ACC112 (cell line): ENCODE data around the gene MAPKBP1.

Experiments
- H2AFZ ChIP-seq: fragments of 200-600 bp; sonication (generic); one replicate; pipeline ENCODE4 v1.6.0; 2017; ENCODE audit warnings: antibody characterized with exemption, low read length; ENCODE audit not compliant: unreplicated experiment
- H3K27ac ChIP-seq: fragments of 200-600 bp; sonication (generic); 2 replicates; pipeline ENCODE4 v1.5.1; 2014; ENCODE audit warnings: low read depth, mild to moderate bottlenecking, antibody characterized with exemption, low read length, moderate library complexity
- H3K27me3 ChIP-seq: fragments of 200-600 bp; sonication (generic); 2 replicates; pipeline ENCODE4 v1.6.1; 2014; ENCODE audit warnings: mild to moderate bottlenecking, antibody characterized with exemption, low read length, moderate library complexity, mixed read lengths; ENCODE audit not compliant: insufficient read depth
- H3K36me3 ChIP-seq: fragments of 200-600 bp; sonication (generic); 2 replicates; pipeline ENCODE4 v1.6.1; 2016; ENCODE audit warnings: mild to moderate bottlenecking, antibody characterized with exemption, low read length, moderate library complexity, mixed read lengths; ENCODE audit not compliant: insufficient read depth
- H3K4me1 ChIP-seq: fragments of 200-600 bp; sonication (generic); one replicate; pipeline ENCODE4 v1.6.1; 2016; ENCODE audit warnings: low read length, mixed read lengths; ENCODE audit not compliant: insufficient read depth, unreplicated experiment, control insufficient read depth
- H3K4me3 ChIP-seq: fragments of 200-600 bp; sonication (generic); 2 replicates; pipeline ENCODE4 v1.5.1; 2014; ENCODE audit warnings: mild to moderate bottlenecking, low read depth, low read length
- H3K79me2 ChIP-seq: fragments of 200-600 bp; sonication (generic); one replicate; pipeline ENCODE4 v1.6.0; 2016; ENCODE audit warnings: low read length; ENCODE audit not compliant: control insufficient read depth, unreplicated experiment, insufficient read depth

MAPKBP1 gene

DNA sequence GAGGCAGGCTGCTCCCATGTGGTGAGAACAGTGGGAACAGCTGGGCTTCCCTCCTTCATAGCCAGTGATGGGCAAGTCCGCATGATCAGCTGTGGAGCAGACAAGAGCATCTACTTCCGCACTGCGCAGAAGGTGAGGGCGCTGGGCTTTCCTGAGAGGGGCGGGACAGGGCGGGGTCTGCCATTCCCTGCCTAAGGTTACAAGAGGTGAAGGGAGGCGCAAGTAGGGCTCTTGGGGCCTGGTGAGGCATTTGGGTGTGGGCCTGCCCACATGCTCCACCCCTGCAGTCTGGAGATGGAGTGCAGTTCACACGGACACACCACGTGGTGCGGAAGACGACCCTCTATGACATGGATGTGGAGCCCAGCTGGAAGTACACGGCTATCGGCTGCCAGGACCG is 43.0 kb downstream of the MAPKBP1 start:
- Histone ChIP-seq H3K27ac (no peak overlapping the region), H3K4me3 (no peak overlapping the region), H2AFZ (no peak overlapping the region), H3K27me3 (no peaks in the 10 kb centered on the region), H3K36me3 (peaks cover 12% of the 10 kb centered on the region; the same call in 1 of the 2 replicates), H3K4me1 (peaks cover 11% of the 10 kb centered on the region), H3K79me2 (no peaks in the 10 kb centered on the region)

DNA sequence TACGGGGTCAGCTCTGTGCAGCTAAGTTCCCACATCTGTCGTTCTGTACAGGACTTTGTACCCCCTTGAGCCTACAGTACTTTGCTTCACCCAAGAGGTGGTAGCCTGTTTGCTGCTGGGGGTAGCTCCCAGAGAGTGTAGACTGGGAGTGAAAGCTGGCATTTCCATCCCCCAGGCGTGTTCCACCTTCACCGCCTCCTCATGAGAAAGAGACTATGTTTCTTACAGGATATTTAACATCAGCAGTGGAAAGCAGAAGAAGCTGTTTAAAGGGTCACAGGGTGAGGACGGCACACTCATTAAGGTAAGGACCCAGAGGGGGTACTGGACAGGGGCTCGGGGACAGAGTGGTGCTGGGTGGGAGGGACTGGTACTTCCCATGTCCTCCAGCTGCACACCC is 43.5 kb downstream of the MAPKBP1 start:
- H3K27me3 ChIP-seq: no peaks in the 10 kb centered on the region
- H3K4me3 ChIP-seq: no peak overlapping the region
- peaks cover 10% of the 10 kb centered on the region; the same call in 1 of the 2 replicates for H3K36me3 ChIP-seq
- H3K27ac ChIP-seq: no peak overlapping the region
- peaks cover 11% of the 10 kb centered on the region for H3K4me1 ChIP-seq
- no peaks in the 10 kb centered on the region for H3K79me2 ChIP-seq
- H2AFZ ChIP-seq: no peak overlapping the region

DNA sequence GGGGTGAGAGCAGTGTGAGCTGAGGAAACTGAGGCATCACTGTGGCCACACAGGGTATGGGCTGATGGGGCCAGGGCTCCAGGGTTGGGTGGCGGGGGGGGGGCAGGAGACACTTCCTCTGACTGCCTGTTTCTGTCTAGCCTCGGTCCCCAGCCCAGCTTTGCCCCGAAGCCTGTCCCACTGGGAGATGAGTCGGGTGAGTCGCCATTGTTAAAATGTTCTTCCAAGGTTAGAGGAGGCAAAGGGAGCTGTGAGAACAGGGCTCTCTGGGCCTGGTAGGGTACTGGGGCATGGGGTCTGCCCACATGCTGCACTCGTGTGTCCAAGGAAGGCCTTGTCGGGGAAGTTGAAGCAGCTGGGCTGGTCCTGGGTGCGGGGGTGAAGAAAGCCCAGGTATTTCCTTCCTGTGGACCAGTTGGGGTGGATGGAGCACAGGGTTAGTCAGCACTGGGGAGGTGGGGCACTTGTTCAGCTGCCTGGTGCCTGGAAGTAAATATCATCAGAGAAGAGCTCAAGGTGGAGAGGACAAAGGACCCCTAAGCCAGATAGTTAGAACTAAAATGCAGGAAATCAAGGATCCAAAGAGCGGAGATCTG is 45.3 kb downstream of the MAPKBP1 start:
- Histone ChIP-seq H3K27ac (no peak overlapping the region), H2AFZ (no peak overlapping the region), H3K36me3 (peaks cover 13% of the 10 kb centered on the region; the same call in 1 of the 2 replicates), H3K4me1 (peaks cover 11% of the 10 kb centered on the region), H3K79me2 (no peaks in the 10 kb centered on the region), H3K4me3 (no peak overlapping the region), H3K27me3 (no peaks in the 10 kb centered on the region)

DNA sequence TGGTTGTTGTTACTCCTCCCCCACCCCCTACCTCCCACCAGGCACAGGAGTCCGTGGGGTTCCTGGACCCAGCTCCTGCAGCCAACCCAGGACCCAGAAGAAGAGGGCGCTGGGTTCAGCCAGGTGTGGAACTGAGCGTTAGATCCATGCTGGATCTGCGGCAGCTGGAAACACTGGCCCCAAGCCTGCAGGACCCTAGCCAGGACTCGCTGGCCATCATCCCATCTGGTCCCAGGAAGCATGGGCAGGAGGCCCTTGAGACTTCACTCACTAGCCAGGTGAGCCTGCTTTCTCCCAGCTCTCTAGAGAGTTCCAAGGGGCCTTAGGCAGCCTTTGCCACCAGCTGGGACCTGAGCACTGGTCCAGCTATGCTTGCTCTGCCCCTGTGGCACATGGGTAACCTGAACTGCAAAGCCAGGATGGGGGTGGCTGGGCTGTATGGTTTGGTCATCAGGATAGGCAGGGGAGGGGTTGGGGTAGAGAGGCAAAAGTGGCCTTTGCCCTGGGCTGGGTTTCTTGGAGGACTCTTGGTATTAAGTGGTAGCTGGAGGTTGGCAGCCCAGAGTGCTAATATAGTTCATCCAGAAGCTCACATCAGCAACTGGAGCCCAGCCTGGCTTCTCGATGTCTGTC is 46.6 kb downstream of the MAPKBP1 start:
- Histone ChIP-seq H3K27ac (no peak overlapping the region), H3K4me1 (peaks cover 11% of the 10 kb centered on the region), H3K36me3 (peaks cover 13% of the 10 kb centered on the region; the same call in 1 of the 2 replicates), H2AFZ (no peak overlapping the region), H3K4me3 (no peak overlapping the region), H3K27me3 (no peaks in the 10 kb centered on the region), H3K79me2 (no peaks in the 10 kb centered on the region)

DNA sequence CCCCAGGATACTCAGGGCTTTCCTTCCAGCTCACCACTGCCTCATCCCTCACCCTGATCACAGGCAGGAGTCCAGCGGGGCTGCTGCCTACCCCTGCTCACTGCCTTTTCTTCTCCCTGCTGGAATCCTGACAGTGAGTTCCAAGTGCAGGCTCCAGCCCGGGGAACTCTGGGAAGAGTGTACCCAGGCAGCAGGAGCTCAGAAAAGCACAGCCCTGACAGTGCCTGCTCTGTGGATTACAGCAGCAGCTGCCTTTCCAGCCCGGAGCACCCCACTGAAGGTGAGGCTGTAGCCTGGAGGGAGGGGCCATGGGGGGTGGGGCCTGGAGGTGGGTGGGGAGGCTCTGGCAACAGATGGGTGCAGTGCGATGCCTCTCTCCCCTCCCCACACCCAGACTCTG is 47.5 kb downstream of the MAPKBP1 start:
- no peaks in the 10 kb centered on the region for H3K27me3 ChIP-seq
- H3K36me3 ChIP-seq: peaks cover 13% of the 10 kb centered on the region; the same call in 1 of the 2 replicates
- no peak overlapping the region for H3K27ac ChIP-seq
- H3K4me1 ChIP-seq: peaks cover 11% of the 10 kb centered on the region
- no peaks in the 10 kb centered on the region for H3K79me2 ChIP-seq
- H3K4me3 ChIP-seq: no peak overlapping the region
- H2AFZ ChIP-seq: no peak overlapping the region

DNA sequence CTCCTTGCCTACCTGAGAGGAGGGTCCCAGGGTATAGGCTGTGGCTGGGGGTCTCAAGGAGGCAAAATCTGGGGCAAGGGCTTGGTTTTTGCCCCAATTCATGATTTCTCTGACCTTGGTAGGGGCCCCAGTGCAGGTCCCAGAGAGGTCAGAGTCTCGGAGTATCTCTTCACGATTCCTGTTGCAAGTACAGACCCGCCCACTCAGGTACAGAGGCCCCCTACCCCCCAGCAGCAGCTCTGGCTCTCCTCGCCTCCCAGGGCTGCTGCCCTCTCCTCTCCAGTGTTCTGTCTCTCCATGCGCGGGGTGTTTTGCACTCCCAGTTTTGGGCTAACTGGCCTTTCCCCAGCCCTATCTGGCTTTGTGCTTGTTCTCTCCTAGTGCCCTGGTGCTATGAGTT is 48.2 kb downstream of the MAPKBP1 start:
- no peak overlapping the region for H3K27ac ChIP-seq
- H3K79me2 ChIP-seq: no peaks in the 10 kb centered on the region
- H2AFZ ChIP-seq: no peak overlapping the region
- peaks cover 11% of the 10 kb centered on the region for H3K4me1 ChIP-seq
- H3K27me3 ChIP-seq: no peaks in the 10 kb centered on the region
- peaks cover 13% of the 10 kb centered on the region; the same call in 1 of the 2 replicates for H3K36me3 ChIP-seq
- H3K4me3 ChIP-seq: no peak overlapping the region

DNA sequence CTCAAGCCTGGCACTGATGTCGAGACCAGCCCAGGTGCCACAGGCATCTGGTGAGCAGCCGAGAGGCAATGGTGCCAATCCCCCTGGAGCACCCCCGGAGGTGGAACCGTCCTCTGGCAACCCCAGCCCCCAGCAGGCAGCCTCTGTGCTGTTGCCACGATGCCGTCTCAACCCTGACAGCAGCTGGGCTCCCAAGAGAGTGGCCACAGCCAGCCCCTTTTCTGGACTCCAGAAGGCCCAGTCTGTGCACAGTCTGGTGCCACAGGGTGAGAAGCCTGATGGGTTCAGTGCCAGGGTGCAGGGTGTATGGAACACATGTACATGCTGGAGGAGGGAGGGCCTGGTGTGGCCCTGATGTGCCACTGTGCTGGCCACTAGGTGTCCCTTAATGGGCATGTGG is 48.7 kb downstream of the MAPKBP1 start:
- Histone ChIP-seq H3K4me1 (peaks cover 11% of the 10 kb centered on the region), H2AFZ (no peak overlapping the region), H3K27ac (no peak overlapping the region), H3K79me2 (no peaks in the 10 kb centered on the region), H3K36me3 (peaks cover 13% of the 10 kb centered on the region; the same call in 1 of the 2 replicates), H3K4me3 (no peak overlapping the region), H3K27me3 (no peaks in the 10 kb centered on the region)

DNA sequence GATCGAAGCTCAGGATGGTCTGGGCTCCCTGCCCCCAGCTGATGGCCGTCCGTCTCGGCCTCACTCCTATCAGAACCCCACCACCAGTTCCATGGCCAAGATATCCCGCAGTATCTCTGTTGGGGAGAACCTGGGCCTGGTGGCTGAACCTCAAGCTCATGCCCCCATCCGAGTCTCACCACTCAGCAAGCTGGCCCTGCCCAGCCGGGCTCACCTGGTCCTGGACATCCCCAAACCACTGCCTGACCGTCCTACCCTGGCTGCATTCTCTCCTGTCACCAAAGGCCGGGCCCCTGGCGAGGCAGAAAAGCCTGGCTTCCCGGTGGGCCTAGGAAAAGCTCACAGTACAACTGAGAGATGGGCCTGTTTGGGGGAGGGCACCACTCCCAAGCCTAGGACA is 49.2 kb downstream of the MAPKBP1 start:
- Histone ChIP-seq H3K79me2 (no peaks in the 10 kb centered on the region), H3K4me1 (peaks cover 11% of the 10 kb centered on the region), H3K27me3 (no peaks in the 10 kb centered on the region), H3K4me3 (no peak overlapping the region), H3K27ac (no peak overlapping the region), H3K36me3 (peaks cover 9% of the 10 kb centered on the region; the same call in 1 of the 2 replicates), H2AFZ (no peak overlapping the region)

DNA sequence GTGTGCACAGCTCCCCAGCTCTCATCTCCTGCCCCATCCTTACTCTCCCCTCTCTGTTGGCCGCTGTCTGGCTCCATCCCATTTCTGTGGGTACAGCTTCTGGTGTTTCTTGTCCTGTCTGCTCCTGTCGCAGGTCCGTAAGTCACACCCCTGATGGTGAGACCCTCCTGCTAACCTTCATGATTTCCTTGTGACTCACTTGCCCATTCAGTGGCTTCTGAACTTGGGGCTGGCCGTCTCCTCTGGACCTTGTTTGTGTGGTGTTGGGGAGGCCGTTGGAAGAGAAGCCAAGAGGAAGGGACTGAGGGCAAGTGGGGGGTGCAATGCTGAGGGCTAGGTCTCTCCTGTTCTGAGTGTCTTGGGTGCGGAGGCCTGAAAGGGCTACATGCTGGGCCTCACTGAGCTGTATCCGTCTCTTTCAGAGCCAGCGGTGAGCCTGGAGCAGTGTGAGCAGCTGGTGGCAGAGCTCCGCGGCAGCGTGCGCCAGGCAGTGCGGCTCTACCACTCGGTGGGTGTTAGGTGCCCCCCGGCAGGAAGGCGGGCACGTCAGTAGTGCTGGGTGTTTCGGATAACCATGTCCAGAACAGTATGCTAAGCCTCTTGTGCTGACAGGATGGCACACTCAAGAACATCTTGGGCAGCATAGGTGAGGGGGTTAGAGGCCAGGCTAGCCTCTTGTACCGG is 49.9 kb downstream of the MAPKBP1 start:
- no peaks in the 10 kb centered on the region for H3K79me2 ChIP-seq
- H3K27me3 ChIP-seq: no peaks in the 10 kb centered on the region
- H3K36me3 ChIP-seq: peaks cover 3% of the 10 kb centered on the region; the same call in 1 of the 2 replicates
- H2AFZ ChIP-seq: no peak overlapping the region
- no peak overlapping the region for H3K27ac ChIP-seq
- H3K4me3 ChIP-seq: no peak overlapping the region
- H3K4me1 ChIP-seq: peaks cover 15% of the 10 kb centered on the region

DNA sequence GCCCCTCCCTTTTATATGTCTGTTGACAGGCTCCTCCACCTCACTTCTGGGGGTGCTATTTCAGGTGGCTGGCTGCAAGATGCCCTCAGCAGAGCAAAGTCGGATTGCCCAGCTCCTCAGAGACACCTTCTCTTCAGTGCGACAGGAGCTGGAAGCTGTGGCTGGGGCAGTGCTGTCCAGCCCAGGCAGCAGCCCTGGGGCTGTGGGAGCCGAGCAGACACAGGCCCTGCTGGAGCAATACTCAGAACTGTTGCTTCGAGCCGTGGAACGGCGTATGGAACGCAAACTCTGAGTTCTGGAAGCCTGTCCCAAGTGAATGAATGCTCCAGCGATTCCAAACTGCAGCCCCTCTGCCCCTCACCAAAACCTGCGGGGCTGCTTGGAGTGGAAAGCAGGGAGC is 50.9 kb downstream of the MAPKBP1 start:
- Histone ChIP-seq H3K36me3 (0 out of 2 replicates have a peak, but pooled peaks cover 2% of the 10 kb centered on the region), H3K4me1 (peaks cover 7% of the 10 kb centered on the region), H3K27ac (no peak overlapping the region), H3K27me3 (no peaks in the 10 kb centered on the region), H3K79me2 (no peaks in the 10 kb centered on the region), H2AFZ (no peak overlapping the region), H3K4me3 (no peak overlapping the region)
